Upper lobe of left lung (tissue), 4 donors: Measurements from ENCODE around the gene ACTRT2.

Source experiments
- EP300 ChIP-seq, 4 donors: sonication (generic); formaldehyde crosslinking; IDR thresholded peaks; one replicate each; pipeline ENCODE4 v1.5.1; 2017; ENCODE audit warnings: antibody characterized with exemption in 4 of 4, control low read depth in 2 of 4
- POLR2A ChIP-seq, 4 donors: fragments of 450-650 bp; IDR thresholded peaks; one replicate each; pipeline ENCODE4 v1.5.1; 2016 to 2017; ENCODE audit warnings: antibody characterized with exemption in 4 of 4, mild to moderate bottlenecking in 2 of 4
- TF ChIP-seq, protein P1 (sequence below), 6 experiments: fragments of 450-650 bp in 4 of 6; fragments of 200-600 bp in 2 of 6; sonication (generic) in 2 of 6; IDR thresholded peaks; one replicate each; pipeline ENCODE4 v1.5.1; 2016 to 2019; ENCODE audit warnings: antibody characterized with exemption in 6 of 6

DNA sequence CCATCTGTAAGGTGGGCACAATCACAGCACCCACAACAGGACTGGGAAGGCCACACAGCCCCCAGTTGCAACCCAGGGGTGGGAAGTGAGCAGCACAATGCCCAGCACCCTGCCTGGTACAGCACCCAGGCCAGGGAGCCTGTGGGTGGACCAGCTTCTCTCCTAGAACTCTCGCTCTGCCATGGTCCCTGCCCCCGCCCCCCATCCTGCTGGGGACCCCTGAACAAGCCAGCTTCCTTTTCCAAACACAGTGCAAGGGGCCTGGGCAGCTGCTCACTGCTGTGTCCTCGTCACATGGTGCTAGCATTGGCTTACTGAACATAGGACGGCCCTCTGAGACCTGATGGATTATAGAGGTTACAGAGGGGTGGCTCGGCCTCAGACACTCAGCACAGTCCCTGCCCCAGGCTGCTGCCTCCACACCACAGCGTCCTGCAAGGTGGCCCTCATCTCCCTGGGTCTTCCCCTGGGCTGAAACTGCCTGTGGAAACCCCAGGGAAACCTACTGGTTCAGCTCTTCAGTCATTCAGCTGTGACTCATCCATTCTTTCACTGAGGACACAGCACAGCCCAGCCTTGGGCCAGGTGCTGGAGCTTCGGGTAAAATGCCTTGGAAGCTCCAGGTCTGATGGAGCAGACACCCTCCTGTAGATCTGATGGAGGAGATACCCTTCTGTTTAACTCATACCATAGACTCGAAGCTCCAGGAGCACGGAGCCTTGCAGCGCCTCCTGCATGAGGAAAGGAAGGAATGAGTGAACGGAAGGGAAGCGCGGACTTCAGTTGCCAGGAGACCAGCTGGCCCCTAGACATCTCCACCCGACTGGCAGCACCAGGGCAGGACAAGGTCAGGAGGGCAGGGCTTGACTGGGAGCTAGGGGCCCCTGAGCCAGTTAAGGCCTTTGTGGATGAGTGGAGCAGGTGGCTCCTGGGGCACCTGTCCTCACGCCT is 39.6 kb downstream of the ACTRT2 start:
- TF ChIP-seq POLR2A (IDR thresholded peaks at IDR 0.05) (no peak), EP300 (IDR thresholded peaks at IDR 0.05) (no peak)
- TF ChIP-seq, protein P1, sequence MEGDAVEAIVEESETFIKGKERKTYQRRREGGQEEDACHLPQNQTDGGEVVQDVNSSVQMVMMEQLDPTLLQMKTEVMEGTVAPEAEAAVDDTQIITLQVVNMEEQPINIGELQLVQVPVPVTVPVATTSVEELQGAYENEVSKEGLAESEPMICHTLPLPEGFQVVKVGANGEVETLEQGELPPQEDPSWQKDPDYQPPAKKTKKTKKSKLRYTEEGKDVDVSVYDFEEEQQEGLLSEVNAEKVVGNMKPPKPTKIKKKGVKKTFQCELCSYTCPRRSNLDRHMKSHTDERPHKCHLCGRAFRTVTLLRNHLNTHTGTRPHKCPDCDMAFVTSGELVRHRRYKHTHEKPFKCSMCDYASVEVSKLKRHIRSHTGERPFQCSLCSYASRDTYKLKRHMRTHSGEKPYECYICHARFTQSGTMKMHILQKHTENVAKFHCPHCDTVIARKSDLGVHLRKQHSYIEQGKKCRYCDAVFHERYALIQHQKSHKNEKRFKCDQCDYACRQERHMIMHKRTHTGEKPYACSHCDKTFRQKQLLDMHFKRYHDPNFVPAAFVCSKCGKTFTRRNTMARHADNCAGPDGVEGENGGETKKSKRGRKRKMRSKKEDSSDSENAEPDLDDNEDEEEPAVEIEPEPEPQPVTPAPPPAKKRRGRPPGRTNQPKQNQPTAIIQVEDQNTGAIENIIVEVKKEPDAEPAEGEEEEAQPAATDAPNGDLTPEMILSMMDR (IDR thresholded peaks at IDR 0.05) = no peak
